Uterus (tissue), 4 donors: Measurements from ENCODE around the gene RNF39. TPM values are rescaled to one million over a fixed set of nuclear protein-coding genes. Genes with fewer than 3 reads are reported as not detected.

Source experiments
- DNase-seq, 2 donors: peaks; one replicate each; pipeline ENCODE4 v3.0.0-alpha.2; 2019 to 2020
- H3K27ac ChIP-seq, 2 donors: fragments of 200-600 bp; sonication (generic); 1 replicate in 1 of 2; 2 replicates in 1 of 2; pipeline ENCODE4 v1.5.1; 2016 to 2018
- H3K27me3 ChIP-seq, 2 donors: fragments of 200-600 bp; sonication (generic); one replicate each; pipeline ENCODE4 v1.5.1; 2018 to 2019; ENCODE audit warnings: control low read depth in 1 of 2
- H3K36me3 ChIP-seq, 2 donors: fragments of 200-600 bp; sonication (generic); one replicate each; pipeline ENCODE4 v1.5.1; 2019; ENCODE audit warnings: control low read depth in 1 of 2
- H3K4me1 ChIP-seq, 2 donors: fragments of 200-600 bp; sonication (generic); one replicate each; pipeline ENCODE4 v1.5.1; 2018 to 2019; ENCODE audit warnings: control low read depth in 1 of 2
- H3K4me3 ChIP-seq, 2 donors: fragments of 200-600 bp; sonication (generic); 1 replicate in 1 of 2; 2 replicates in 1 of 2; pipeline ENCODE4 v1.5.1; 2018 to 2019; ENCODE audit warnings: mild to moderate bottlenecking in 1 of 2
- H3K9me3 ChIP-seq, 2 donors: fragments of 200-600 bp; sonication (generic); one replicate each; pipeline ENCODE4 v1.5.1; 2019; ENCODE audit warnings: control low read depth in 1 of 2
- POLR2A ChIP-seq, 2 donors: fragments of 450-650 bp; IDR thresholded peaks; one replicate each; pipeline ENCODE4 v1.6.1; 2016; ENCODE audit warnings: antibody characterized with exemption in 2 of 2, mild to moderate bottlenecking in 1 of 2, moderate library complexity in 1 of 2
- intact Hi-C: fragments of 100-400 bp; cut with DNase I; formaldehyde crosslinking; loops from one replicate; pipeline ENCODE4 v1.15.1; 2023; ENCODE audit warnings: low total_unique reads
- total RNA-seq, 4 donors: library from RNA; depleted of rRNA in 3 of 4; stranded (reverse); fragments of >200 nt in 3 of 4; gene quantifications; one replicate each; pipeline versions ENCODE4 v1.1.0 to v1.2.4, GENCODE V29; 2014 to 2023
- TF ChIP-seq, protein P1 (sequence below), 4 experiments: fragments of 200-600 bp in 2 of 4; fragments of 450-650 bp in 2 of 4; sonication (generic) in 2 of 4; IDR thresholded peaks; one replicate each; pipeline ENCODE4 v1.5.1; 2016 to 2019; ENCODE audit warnings: antibody characterized with exemption in 4 of 4, mild to moderate bottlenecking in 2 of 4, moderate library complexity in 1 of 4
- donor health status: DM: yes; HTN: yes; CAD: no.

The RNF39 gene
- total RNA-seq, 4 donors from 2014 or later: 0.21 to 0.83 TPM; not detected in 2

- peaks cover 0 to 19% of the 10 kb centered on the region in 2 donors for H3K27me3 ChIP-seq
These were observed 37.6 kb upstream of the RNF39 start, which contains the start of gene TRIM31 for GRCh38 chr6:30113003-30113759. Gene TRIM31 (minus strand): TSS chr6:30113090. CDS start chr6:30112805, 285 bp downstream.

GRCh38 chr6:30112402-30112994 is 36.9 kb upstream of the RNF39 start:
- Histone ChIP-seq H3K27ac (no peak overlapping the region), H3K27me3 (peaks cover 0 to 19% of the 10 kb centered on the region in 2 donors), H3K4me3 (no peak overlapping the region), H3K36me3 (no peaks in the 10 kb centered on the region), H3K9me3 (no peaks in the 10 kb centered on the region), H3K4me1 (no peaks in the 10 kb centered on the region)
- no peak for DNase-seq
- TF ChIP-seq POLR2A (IDR thresholded peaks at IDR 0.05): no peak
- TF ChIP-seq, protein P1, sequence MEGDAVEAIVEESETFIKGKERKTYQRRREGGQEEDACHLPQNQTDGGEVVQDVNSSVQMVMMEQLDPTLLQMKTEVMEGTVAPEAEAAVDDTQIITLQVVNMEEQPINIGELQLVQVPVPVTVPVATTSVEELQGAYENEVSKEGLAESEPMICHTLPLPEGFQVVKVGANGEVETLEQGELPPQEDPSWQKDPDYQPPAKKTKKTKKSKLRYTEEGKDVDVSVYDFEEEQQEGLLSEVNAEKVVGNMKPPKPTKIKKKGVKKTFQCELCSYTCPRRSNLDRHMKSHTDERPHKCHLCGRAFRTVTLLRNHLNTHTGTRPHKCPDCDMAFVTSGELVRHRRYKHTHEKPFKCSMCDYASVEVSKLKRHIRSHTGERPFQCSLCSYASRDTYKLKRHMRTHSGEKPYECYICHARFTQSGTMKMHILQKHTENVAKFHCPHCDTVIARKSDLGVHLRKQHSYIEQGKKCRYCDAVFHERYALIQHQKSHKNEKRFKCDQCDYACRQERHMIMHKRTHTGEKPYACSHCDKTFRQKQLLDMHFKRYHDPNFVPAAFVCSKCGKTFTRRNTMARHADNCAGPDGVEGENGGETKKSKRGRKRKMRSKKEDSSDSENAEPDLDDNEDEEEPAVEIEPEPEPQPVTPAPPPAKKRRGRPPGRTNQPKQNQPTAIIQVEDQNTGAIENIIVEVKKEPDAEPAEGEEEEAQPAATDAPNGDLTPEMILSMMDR (IDR thresholded peaks at IDR 0.05): no peak
- intact Hi-C loops: no loop called here

More at GRCh38 chr6:30113003-30113759, 37.6 kb upstream of the RNF39 start, which contains the start of gene TRIM31:
- Histone ChIP-seq H3K4me3 (no peak within 1 kb of the TSS), H3K4me1 (no peaks in the 10 kb centered on the region), H3K36me3 (no peaks in the 10 kb centered on the region), H3K9me3 (no peaks in the 10 kb centered on the region), H3K27ac (no peak within 1 kb of the TSS)
- DNase-seq: no peak
- TF ChIP-seq, protein P1 (IDR thresholded peaks at IDR 0.05): no peak
- no peak for TF ChIP-seq POLR2A (IDR thresholded peaks at IDR 0.05)
- intact Hi-C loops: no loop called here

- intact Hi-C loops: no loop called here
- no peak for TF ChIP-seq POLR2A (IDR thresholded peaks at IDR 0.05)
- TF ChIP-seq, protein P1 (IDR thresholded peaks at IDR 0.05): no peak
These were observed 35.8 kb upstream of the RNF39 start for GRCh38 chr6:30111266-30111856.

DNA sequence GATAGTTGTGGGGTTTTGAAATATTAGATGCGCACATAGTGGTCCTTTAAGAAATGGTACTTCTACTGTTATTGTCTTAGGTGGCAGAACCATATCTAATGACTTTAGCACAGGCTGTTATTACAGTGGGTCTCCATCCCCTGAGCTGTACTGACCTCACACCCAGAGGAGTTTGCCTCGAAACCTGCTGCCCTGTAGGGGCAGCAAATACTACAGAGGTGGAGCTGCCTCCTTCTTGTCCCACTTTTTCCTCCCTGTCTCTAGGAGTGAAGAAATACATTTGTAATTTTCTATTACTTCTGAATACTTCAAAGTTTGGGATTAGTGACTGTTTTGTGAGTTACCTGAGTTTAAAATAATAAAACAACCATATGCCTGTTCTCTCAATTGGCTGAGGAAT is 29.1 kb upstream of the RNF39 start:
- intact Hi-C loops: no loop called here

More at GRCh38 chr6:30111266-30111856, 35.8 kb upstream of the RNF39 start:
- Histone ChIP-seq H3K36me3 (no peaks in the 10 kb centered on the region), H3K27me3 (peaks cover 0 to 19% of the 10 kb centered on the region in 2 donors), H3K4me3 (no peak overlapping the region), H3K9me3 (no peaks in the 10 kb centered on the region), H3K4me1 (no peaks in the 10 kb centered on the region), H3K27ac (no peak overlapping the region)
- DNase-seq: no peak

More for the DNA sequence above, 29.1 kb upstream of the RNF39 start:
- Histone ChIP-seq H3K9me3 (no peaks in the 10 kb centered on the region), H3K27ac (no peak overlapping the region), H3K27me3 (peaks cover 0 to 10% of the 10 kb centered on the region in 2 donors), H3K4me3 (no peak overlapping the region), H3K36me3 (no peaks in the 10 kb centered on the region), H3K4me1 (peaks cover 0 to 11% of the 10 kb centered on the region in 2 donors)
- DNase-seq: no peak
- TF ChIP-seq POLR2A (IDR thresholded peaks at IDR 0.05): no peak
- TF ChIP-seq, protein P1 (IDR thresholded peaks at IDR 0.05): no peak
